Heart right ventricle (tissue), 16 donors: Measurements from ENCODE around the gene PHACTR4. TPM values are rescaled to one million over a fixed set of nuclear protein-coding genes. Genes with fewer than 3 reads are reported as not detected.

Source experiments
- ATAC-seq, 8 donors: fragments of 200-7000 bp; cut with Tn5 transposase; one replicate each; pipeline ENCODE4 v1.9.1; 2020; ENCODE audit warnings: mild to moderate bottlenecking in 8 of 8, moderate library complexity in 8 of 8, moderate number of reproducible peaks in 1 of 8
- DNase-seq, 2 donors: peaks; one replicate each; pipeline ENCODE4 v3.0.0-alpha.2; 2020
- H3K27ac ChIP-seq, 10 donors: fragments of 200-600 bp; sonication (generic) in 2 of 10; one replicate each; pipeline versions ENCODE4 v1.5.0 to v1.8.0; 2020 to 2022; ENCODE audit warnings: mild to moderate bottlenecking in 3 of 10
- H3K27me3 ChIP-seq, 7 donors: fragments of 200-600 bp; one replicate each; pipeline ENCODE4 v1.8.0; 2021 to 2022; ENCODE audit warnings: mild to moderate bottlenecking in 2 of 7
- H3K36me3 ChIP-seq, 9 donors: fragments of 200-600 bp; sonication (generic) in 1 of 9; one replicate each; pipeline versions ENCODE4 v1.5.0 to v1.8.0; 2020 to 2022; ENCODE audit warnings: mild to moderate bottlenecking in 2 of 9
- H3K4me1 ChIP-seq, 9 donors: fragments of 200-600 bp; sonication (generic) in 1 of 9; one replicate each; pipeline versions ENCODE4 v1.5.0 to v1.8.0; 2020 to 2022; ENCODE audit warnings: mild to moderate bottlenecking in 4 of 9
- H3K4me3 ChIP-seq, 10 donors: fragments of 200-600 bp; sonication (generic) in 2 of 10; one replicate each; pipeline versions ENCODE4 v1.5.0 to v1.8.0; 2020 to 2022; ENCODE audit warnings: mild to moderate bottlenecking in 7 of 10, moderate library complexity in 2 of 10
- H3K9me3 ChIP-seq, 11 donors: fragments of 200-600 bp in 10 of 11; sonication (generic) in 2 of 11; one replicate each; pipeline versions ENCODE4 v1.5.0 to v1.8.0; 2013 to 2022; ENCODE audit warnings: mild to moderate bottlenecking in 2 of 11, control low read depth in 1 of 11, moderate library complexity in 1 of 11
- CTCF ChIP-seq, 9 donors: fragments of 200-600 bp; sonication (generic) in 2 of 9; IDR thresholded peaks; one replicate each; pipeline versions ENCODE4 v1.5.0 to v1.8.0; 2021 to 2022; ENCODE audit warnings: antibody characterized with exemption in 9 of 9, mild to moderate bottlenecking in 5 of 9, moderate library complexity in 1 of 9
- WGBS, 2 donors: extraction: QIAGEN DNeasy Blood & Tissue Kit; methylation state at CpG; one replicate each; pipeline ENCODE4 v1.1.7; 2013; ENCODE audit warnings: inconsistent platforms in 1 of 2; 5-methylcytosine and 5-hydroxymethylcytosine counted together
- intact Hi-C, 10 donors: fragments of 100-400 bp; cut with DNase I; formaldehyde crosslinking; loops; one replicate each; pipeline versions ENCODE4 v1.11.1 to v1.14.2; 2022
- polyA plus RNA-seq, 2 donors: library from polyadenylated mRNA; stranded (reverse); fragments of 200-250 nt; gene quantifications; one replicate each; pipeline ENCODE4 v1.2.3, GENCODE V29; 2013
- total RNA-seq, 10 donors: library from RNA; stranded (reverse); fragmentation: NEBNext Ultra II Directional in 3 of 10; extraction: Animal tissue kit (Norgen Biotek cat#: 25700) in 3 of 10; gene quantifications; one replicate each; pipeline versions ENCODE4 v1.2.1 to v1.2.4, GENCODE V29; 2021 to 2023
- donor health status: Arrhythmogenic right ventricular cardiomyopathy.
- donor health status: ischemic (EF 13 %, LVEDD 7.1; RV severe dilation, severe dysfunction).
- donor health status: healthy with polysubstance abuse.
- donor health status: DM: no; HTN: yes; CAD: no.
- donor health status: DM: no; HTN: no; CAD: no.
- donor health status: ischemic (EF 25% LVEDD 6.9; RV normal size, moderate dysfunction).
- donor health status: ischemic (EF 25% LVEDD 5.7; RV mildly dilated, moderate dysfunction).
- donor health status: healthy.
- donor health status: DM: yes; HTN: yes; CAD: no.
- donor health status: Ischemic cardiomyopathy.
- donor health status: ischemic (EF 35%, LVEDD 5.7; RV mildly dilated, moderate dysfunction).
- donor health status: nonischemic (EF 11% LVEDD 7.7; RV severe dilation, severe dysfunction).
- donor health status: DM: yes; HTN: yes; CAD: no.
- donor health status: PGD.
- donor health status: ischemic (EF 29% LVEDD 5.4; RV normal size, mild dysfunction).
- donor health status: nonischemic (EF 23%, LVEDD 6.1; RV moderate dilation, normal function).

The PHACTR4 gene
- total and polyA plus RNA-seq, 12 donors, result 14.0 to 36.1 (median 18.5) TPM

GRCh38 chr1:28526886-28527285, 157.3 kb downstream of the PHACTR4 start:
- H3K27ac ChIP-seq, result no peak overlapping the region
- intact Hi-C loops, result no loop called here
- 93 to 95% methylated on average over 9 of the region's 9 CpGs for WGBS, 2 donors
- H3K9me3 ChIP-seq, result no peaks in the 10 kb centered on the region
- H3K27me3 ChIP-seq, result no peaks in the 10 kb centered on the region
- H3K4me1 ChIP-seq, result no peaks in the 10 kb centered on the region
- H3K4me3 ChIP-seq, result no peak overlapping the region
- H3K36me3 ChIP-seq, result peaks cover 0 to 27% (median 0%) of the 10 kb centered on the region in 9 donors
- DNase-seq (no peak), ATAC-seq (no peak)
- no peak for TF ChIP-seq CTCF (IDR thresholded peaks at IDR 0.05)

- H3K4me3 ChIP-seq, result no peak overlapping the region
- peaks cover 0 to 52% (median 0%) of the 10 kb centered on the region in 9 donors for H3K36me3 ChIP-seq
- WGBS, 2 donors, result 98 to 99% methylated on average over 27 to 31 of the region's 31 CpGs
- no peaks in the 10 kb centered on the region for H3K9me3 ChIP-seq
- H3K4me1 ChIP-seq, result no peaks in the 10 kb centered on the region
- ATAC-seq (no peak), DNase-seq (no peak)
- no peak overlapping the region for H3K27ac ChIP-seq
- no peak for TF ChIP-seq CTCF (IDR thresholded peaks at IDR 0.05)
- intact Hi-C loops, result loop anchor here in 1 of 10 donors (10.0 kb wide), 1 partner anchor 334 kb away; no protein-coding TSS in a partner anchor
- no peaks in the 10 kb centered on the region for H3K27me3 ChIP-seq
These were observed 160.9 kb downstream of the PHACTR4 start for GRCh38 chr1:28530456-28530855.

- DNase-seq (no peak), ATAC-seq (no peak)
- no peak for TF ChIP-seq CTCF (IDR thresholded peaks at IDR 0.05)
- intact Hi-C loops, result loop anchor here in 1 of 10 donors (10.0 kb wide), 1 partner anchor 330 kb away; no protein-coding TSS in a partner anchor
- Histone ChIP-seq H3K4me1 (no peaks in the 10 kb centered on the region), H3K36me3 (peaks cover 0 to 91% (median 0%) of the 10 kb centered on the region in 9 donors), H3K4me3 (no peak overlapping the region), H3K27me3 (no peaks in the 10 kb centered on the region), H3K9me3 (no peaks in the 10 kb centered on the region), H3K27ac (no peak overlapping the region)
- WGBS, 2 donors, result 96% methylated on average over 6 of the region's 6 CpGs
These were observed 165.1 kb downstream of the PHACTR4 start for GRCh38 chr1:28534671-28535070.

- 91 to 95% methylated on average over 6 of the region's 6 CpGs for WGBS, 2 donors
- TF ChIP-seq CTCF (IDR thresholded peaks at IDR 0.05), result no peak
- Histone ChIP-seq H3K9me3 (no peaks in the 10 kb centered on the region), H3K4me3 (no peak overlapping the region), H3K4me1 (no peaks in the 10 kb centered on the region), H3K27me3 (no peaks in the 10 kb centered on the region), H3K36me3 (peaks cover 0 to 86% (median 0%) of the 10 kb centered on the region in 9 donors), H3K27ac (no peak overlapping the region)
- DNase-seq (no peak), ATAC-seq (no peak)
- intact Hi-C loops, result loop anchor here in 1 of 10 donors (10.0 kb wide), 1 partner anchor 330 kb away; no protein-coding TSS in a partner anchor
These were observed 165.6 kb downstream of the PHACTR4 start for GRCh38 chr1:28535180-28535579.
